ENCODE data around the gene EVI2B. TPM values are rescaled to one million over a fixed set of nuclear protein-coding genes. Genes with fewer than 3 reads are reported as not detected.
"Not testable (repeated sequence)": the region's sequence is repeated elsewhere in the genome, so short reads cannot be mapped to it uniquely, and the experiment has no call there.

EVI2B gene
- total RNA-seq, 1 experiment from 2014 or later = 0.20 TPM

DNA sequence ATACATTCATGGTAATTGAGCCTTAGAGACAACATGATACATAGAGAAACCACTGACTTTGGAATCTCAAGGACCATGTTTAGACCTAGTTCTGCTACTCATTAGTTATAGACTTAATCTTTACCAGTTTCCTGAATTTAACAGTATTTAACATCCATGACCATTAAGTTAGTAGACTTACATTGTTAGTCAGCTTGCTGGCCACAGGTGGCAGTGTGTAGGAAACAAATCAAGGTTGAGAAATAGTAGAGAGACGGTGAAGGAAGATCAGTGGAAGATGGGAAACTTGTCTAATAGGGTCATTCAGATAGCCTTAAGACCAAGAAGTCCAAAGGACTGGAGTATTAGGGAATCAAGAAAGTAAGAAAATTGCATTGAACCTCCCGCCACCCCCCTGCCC lies 47.8 kb downstream of the EVI2B start:
- Histone ChIP-seq H4K20me1 (ENCODE audit: insufficient read depth) (no peaks in the 10 kb centered on the region), H3K36me3 (ENCODE audit: control insufficient read depth in 1 of 2, insufficient read depth in 2 of 2, low read length in 2 of 2) (0 out of 4 replicates have a peak, but pooled peaks cover 3 to 9% of the 10 kb centered on the region in 2 experiments), H3K4me2 (ENCODE audit: low read length) (no peak overlapping the region), H3K27me3 (ENCODE audit: insufficient read depth, low read length) (no peaks in the 10 kb centered on the region), H3K9me2 (ENCODE audit: insufficient read depth) (no peaks in the 10 kb centered on the region), H3K79me2 (ENCODE audit: insufficient read depth, low read length) (no peaks in the 10 kb centered on the region), H2AFZ (ENCODE audit: low read depth, low read length, poor library complexity, severe bottlenecking) (no peak overlapping the region), H3K4me3 (replicated peaks in 1 of 2; ENCODE audit: low read depth in 1 of 2, low read length in 2 of 2) (no peak overlapping the region), H3K4me1 (ENCODE audit: control insufficient read depth in 1 of 2, insufficient read depth in 2 of 2, low read length in 2 of 2) (peaks cover 16 to 18% of the 10 kb centered on the region in 2 experiments), H3K27ac (ENCODE audit: low read depth, low read length) (no peak overlapping the region), H3K9ac (ENCODE audit: low read length) (no peak overlapping the region), H3K9me3 (ENCODE audit: control insufficient read depth in 1 of 2, insufficient read depth in 1 of 2, low read depth in 1 of 2, low read length in 2 of 2) (no peaks in the 10 kb centered on the region)
- intact Hi-C loops (cut with micrococcal nuclease) = no loop called here
- no peak for ATAC-seq
- ChIA-PET CTCF (interaction anchor here (0.7 kb wide), 1 partner anchor 9 kb away, joined by 3 read pairs; no protein-coding TSS in a partner anchor), RAD21 (ENCODE audit: low non-redundant PET in 1 of 2, low total read pairs in 2 of 2, uncharacterized antibody in 2 of 2, unreplicated experiment in 2 of 2) (no interaction called here), POLR2A (no interaction called here)
- no TSS peak for BruUV-seq (replicated peaks)
- TF ChIP-seq CTCF (IDR thresholded peaks at IDR 0.05 in 2 of 3, conservative IDR thresholded peaks at IDR 0.05 in 1 of 3; ENCODE audit: borderline replicate concordance in 1 of 3, insufficient read depth in 1 of 3, low read depth in 2 of 3, low read length in 2 of 3) (peak in 2 of 3 experiments; percentile 36 to 52; a peak in 4 of 6 replicates), ZFX (IDR thresholded peaks at IDR 0.05) (no peak), SP1 (IDR thresholded peaks at IDR 0.05; ENCODE audit: low read depth) (no peak), FOSL1 (IDR thresholded peaks at IDR 0.05; ENCODE audit: low read depth) (no peak), ATF3 (IDR thresholded peaks at IDR 0.05) (no peak), SRF (IDR thresholded peaks at IDR 0.05; ENCODE audit: low read depth) (no peak)
- no peak for DNase-seq (ENCODE audit: low read depth, low spot score)

DNA sequence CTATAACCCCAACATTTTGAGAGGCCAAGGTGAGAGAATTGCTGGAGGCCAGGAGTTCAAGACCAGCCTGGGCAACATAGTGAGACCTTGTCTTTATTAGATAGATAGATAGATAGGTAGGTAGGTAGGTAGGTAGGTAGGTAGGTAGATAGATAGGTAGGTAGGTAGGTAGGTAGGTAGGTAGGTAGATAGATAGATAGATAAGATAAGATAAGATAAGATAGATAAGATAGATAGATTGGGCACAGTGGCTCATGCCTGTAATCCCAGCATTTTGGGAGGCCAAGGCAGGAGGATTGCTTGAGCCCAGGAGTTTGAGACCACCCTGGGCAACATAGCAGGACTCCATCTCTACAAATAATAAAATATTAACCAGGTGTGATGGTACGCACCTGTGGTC lies 50.9 kb downstream of the EVI2B start:
- intact Hi-C loops (cut with micrococcal nuclease); H3K9me2 ChIP-seq (ENCODE audit: insufficient read depth); H3K4me2 ChIP-seq (ENCODE audit: low read length); RAD21 ChIA-PET (ENCODE audit: low non-redundant PET in 1 of 2, low total read pairs in 2 of 2, uncharacterized antibody in 2 of 2, unreplicated experiment in 2 of 2); H3K27ac ChIP-seq (ENCODE audit: low read depth, low read length); H3K9ac ChIP-seq (ENCODE audit: low read length); H4K20me1 ChIP-seq (ENCODE audit: insufficient read depth); H3K9me3 ChIP-seq (ENCODE audit: control insufficient read depth in 1 of 2, insufficient read depth in 1 of 2, low read depth in 1 of 2, low read length in 2 of 2); DNase-seq (ENCODE audit: low read depth, low spot score); H2AFZ ChIP-seq (ENCODE audit: low read depth, low read length, poor library complexity, severe bottlenecking); H3K4me3 ChIP-seq (replicated peaks in 1 of 2; ENCODE audit: low read depth in 1 of 2, low read length in 2 of 2); POLR2A ChIA-PET; ATAC-seq; BruUV-seq (replicated peaks); CTCF ChIA-PET; H3K4me1 ChIP-seq (ENCODE audit: control insufficient read depth in 1 of 2, insufficient read depth in 2 of 2, low read length in 2 of 2); H3K79me2 ChIP-seq (ENCODE audit: insufficient read depth, low read length); H3K27me3 ChIP-seq (ENCODE audit: insufficient read depth, low read length): not testable (repeated sequence)
- peaks cover 14% of the 10 kb centered on the region in 2 experiments; a peak in 2 of 4 replicates for H3K36me3 ChIP-seq (ENCODE audit: control insufficient read depth in 1 of 2, insufficient read depth in 2 of 2, low read length in 2 of 2)
